Hepatic stellate cell (primary cell): ENCODE measurements around the gene MMAB.
A peak's percentile ranks its signal among the peaks of the same experiment; 100 is the strongest.

Source experiments
- DNase-seq: peaks from one replicate; pipeline ENCODE4 v3.0.0; 2011; ENCODE audit warnings: low spot score

MMAB gene

GRCh38 chr12:109559200-109559505 lies 14.2 kb downstream of the MMAB start:
- DNase-seq = no peak

GRCh38 chr12:109558374-109559199 lies 14.7 kb downstream of the MMAB start:
- DNase-seq = no peak

- DNase-seq = no peak
Measured at GRCh38 chr12:109557805-109558204, 15.5 kb downstream of the MMAB start.

- DNase-seq = no peak
Measured at GRCh38 chr12:109557200-109557599, 16.1 kb downstream of the MMAB start.

- DNase-seq = no peak
Measured at GRCh38 chr12:109555431-109556315, 17.6 kb downstream of the MMAB start.

GRCh38 chr12:109554761-109555160 lies 18.5 kb downstream of the MMAB start:
- DNase-seq = no peak

- DNase-seq = no peak
Measured at GRCh38 chr12:109553906-109554500, 19.3 kb downstream of the MMAB start.

GRCh38 chr12:109553483-109553882 lies 19.8 kb downstream of the MMAB start:
- DNase-seq = no peak

GRCh38 chr12:109552971-109553370 lies 20.3 kb downstream of the MMAB start:
- DNase-seq = no peak

- no peak for DNase-seq
Measured at GRCh38 chr12:109551108-109551507, 22.2 kb downstream of the MMAB start.

- DNase-seq = no peak
Measured at GRCh38 chr12:109550281-109550680, 23.0 kb downstream of the MMAB start.

GRCh38 chr12:109549613-109550270 lies 23.6 kb downstream of the MMAB start:
- no peak for DNase-seq

- no peak for DNase-seq
Measured at GRCh38 chr12:109548258-109548657, 25.0 kb downstream of the MMAB start.

GRCh38 chr12:109547286-109547685 lies 26.0 kb downstream of the MMAB start:
- DNase-seq = no peak

- DNase-seq = no peak
Measured at GRCh38 chr12:109545826-109546225, 27.5 kb downstream of the MMAB start.

- no peak for DNase-seq
Measured at GRCh38 chr12:109544955-109545531, 28.3 kb downstream of the MMAB start.

GRCh38 chr12:109542876-109543275 lies 30.4 kb downstream of the MMAB start:
- no peak for DNase-seq

GRCh38 chr12:109542014-109542413 lies 31.3 kb downstream of the MMAB start:
- DNase-seq = peak; percentile 45

- DNase-seq = no peak
Measured at GRCh38 chr12:109541413-109541726, 31.9 kb downstream of the MMAB start.

GRCh38 chr12:109540526-109541412 lies 32.5 kb downstream of the MMAB start:
- DNase-seq = no peak

GRCh38 chr12:109539508-109539907 lies 33.8 kb downstream of the MMAB start:
- peak; percentile 82 for DNase-seq
